ENCODE measurements around the gene CMYA5.
A peak's percentile ranks its signal among the peaks of the same experiment; 100 is the strongest.
"Not testable (repeated sequence)": the region's sequence is repeated elsewhere in the genome, so short reads cannot be mapped to it uniquely, and the experiment has no call there.

Gene CMYA5

DNA sequence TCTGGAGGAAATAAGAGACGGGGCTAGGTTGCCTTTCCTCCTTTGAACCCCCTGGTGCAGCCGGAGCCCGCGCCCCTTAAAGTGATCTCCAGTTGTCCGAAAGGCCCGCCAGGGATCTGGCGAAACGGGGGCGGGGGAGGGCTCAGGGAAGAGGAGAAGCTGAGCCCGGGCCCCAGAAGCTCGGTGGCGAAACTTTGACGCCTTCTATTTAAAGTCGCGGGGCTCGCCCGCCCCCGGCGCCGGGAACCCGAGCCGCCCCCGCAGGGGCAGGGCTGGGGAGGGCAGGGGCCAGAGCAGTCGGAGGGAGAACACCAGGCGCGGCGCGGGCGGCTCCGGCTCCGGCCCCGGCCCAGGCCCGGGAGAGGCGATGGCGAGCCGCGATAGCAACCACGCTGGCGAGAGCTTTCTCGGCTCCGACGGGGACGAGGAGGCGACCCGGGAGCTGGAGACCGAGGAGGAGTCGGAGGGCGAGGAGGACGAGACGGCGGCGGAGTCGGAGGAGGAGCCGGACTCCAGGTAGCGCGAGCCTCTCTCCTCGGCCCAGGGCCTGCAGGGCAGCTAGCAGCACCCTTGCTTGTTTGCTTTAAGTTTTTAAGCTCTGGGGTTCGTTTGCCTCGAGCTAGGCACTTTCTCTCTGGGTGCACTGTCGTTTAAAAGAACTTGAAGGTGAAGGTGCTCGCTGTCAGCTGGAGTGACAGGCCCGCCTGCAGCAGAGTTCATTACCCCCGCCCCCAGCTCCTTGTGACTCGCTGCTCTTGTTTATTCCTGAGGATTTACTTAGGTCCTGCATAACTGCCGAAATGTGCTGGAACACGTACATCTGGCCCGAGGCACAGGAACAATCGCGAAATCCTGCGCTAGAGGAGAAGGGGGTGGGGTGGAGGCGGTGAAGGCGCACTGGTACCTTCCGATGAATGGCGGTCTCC lies at the start of gene CMYA5:
CMYA5 (plus strand) TSS at position 296 of the 926 bp plus-strand sequence; CDS start at position 368, 72 bp downstream.
- no peak for DNase-seq

DNA sequence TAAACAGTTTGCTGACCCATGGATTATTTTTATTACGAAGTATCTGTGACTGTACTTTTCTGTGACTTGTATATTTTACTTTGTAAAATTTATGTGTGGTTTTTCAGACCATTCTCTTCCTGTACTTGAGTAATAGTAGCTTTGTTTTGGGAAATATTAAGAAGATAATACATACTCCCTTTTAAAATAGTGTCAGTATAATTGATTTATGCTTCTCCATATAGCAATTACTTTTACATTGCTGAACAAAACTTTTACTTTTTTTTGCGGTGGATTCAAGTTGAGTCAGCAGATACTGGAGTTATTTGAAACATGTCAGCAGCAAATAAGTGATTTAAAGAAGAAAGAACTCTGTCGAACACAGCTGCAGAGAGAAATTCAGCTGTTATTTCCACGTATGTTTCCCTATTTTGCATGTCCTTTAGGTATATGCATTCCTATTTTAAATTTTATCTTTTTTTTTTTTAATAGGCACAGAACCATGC lies 49.0 kb upstream of the CMYA5 start:
- DNase-seq = no peak

DNA sequence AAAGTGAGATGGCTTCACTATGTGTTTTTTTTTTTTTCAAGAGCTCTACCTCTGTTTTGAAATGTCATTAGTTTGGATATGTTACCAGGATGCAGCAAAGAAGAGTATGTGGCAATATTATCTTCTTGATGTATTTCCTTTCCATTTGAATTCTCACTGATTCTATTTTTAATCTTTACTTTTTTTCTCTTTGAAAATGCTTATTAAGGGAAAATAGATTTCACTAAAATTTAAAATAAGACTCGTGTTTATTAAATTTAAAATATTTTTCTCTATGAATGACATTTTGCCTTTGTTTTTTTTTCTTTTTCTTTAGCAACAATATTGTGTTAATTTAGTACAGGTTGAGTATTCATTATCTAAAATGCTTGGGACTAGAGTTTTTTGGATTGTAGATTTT lies 48.2 kb upstream of the CMYA5 start:
- DNase-seq = no peak

- DNase-seq = no peak
These were observed 47.4 kb upstream of the CMYA5 start for GRCh38 chr5:79642210-79642609.

DNA sequence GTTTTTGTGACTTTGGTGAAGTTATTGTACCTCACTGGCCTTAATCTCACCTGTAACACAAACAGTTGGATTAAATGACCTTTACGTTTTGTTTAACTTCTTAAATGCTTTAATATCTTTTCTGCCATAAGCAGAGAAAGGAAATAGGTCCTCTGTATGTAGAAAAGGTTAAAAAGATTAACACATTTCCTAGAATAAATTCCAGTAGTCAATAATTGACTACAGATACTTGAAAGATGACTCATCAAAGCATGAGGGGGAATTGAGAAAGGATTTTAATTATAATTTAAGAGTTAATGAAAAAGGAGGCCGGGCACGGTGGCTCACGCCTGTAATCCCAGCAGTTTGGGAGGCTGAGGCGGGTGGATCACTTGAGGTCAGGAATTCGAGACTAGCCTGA lies 35.8 kb upstream of the CMYA5 start:
- DNase-seq = no peak

DNA sequence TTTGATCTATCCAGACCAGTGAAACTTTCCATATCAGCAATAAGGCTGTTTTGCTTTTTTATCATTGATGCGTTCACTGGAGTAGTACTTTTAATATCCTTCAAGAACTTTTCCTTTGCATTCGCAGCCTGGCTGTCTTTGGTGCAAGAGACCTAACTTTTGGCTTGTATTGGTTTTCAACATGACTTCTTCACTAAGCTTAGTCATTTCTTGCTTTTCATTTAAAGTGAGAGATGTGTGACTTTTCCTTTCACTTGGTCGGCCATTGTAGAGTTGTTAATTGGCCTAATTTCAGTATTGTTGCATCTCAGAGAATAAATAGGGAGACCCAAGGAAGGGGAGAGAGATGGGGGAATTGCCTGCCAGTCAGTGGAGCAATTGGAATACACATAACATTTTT lies 26.4 kb upstream of the CMYA5 start:
- no peak for DNase-seq

DNA sequence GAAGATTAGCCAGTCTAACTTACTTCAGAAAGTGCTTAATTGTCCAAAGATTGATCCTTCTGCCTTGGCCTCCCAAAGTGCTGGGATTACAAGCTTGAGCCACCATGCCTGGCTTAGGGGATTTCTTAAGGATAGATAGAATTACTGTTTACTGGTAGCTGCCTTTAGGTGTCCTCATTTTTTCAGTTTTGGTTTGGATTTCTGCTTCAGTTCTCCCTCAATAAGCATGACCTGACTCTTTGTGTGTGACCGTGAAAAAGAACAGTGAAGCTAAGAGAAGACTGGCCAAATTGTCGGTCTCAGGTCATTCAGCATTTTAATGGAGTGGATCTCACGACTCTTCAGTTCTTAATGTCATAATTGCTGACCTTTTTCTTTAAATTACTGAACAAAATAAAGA lies 22.9 kb upstream of the CMYA5 start:
- no peak for DNase-seq

DNA sequence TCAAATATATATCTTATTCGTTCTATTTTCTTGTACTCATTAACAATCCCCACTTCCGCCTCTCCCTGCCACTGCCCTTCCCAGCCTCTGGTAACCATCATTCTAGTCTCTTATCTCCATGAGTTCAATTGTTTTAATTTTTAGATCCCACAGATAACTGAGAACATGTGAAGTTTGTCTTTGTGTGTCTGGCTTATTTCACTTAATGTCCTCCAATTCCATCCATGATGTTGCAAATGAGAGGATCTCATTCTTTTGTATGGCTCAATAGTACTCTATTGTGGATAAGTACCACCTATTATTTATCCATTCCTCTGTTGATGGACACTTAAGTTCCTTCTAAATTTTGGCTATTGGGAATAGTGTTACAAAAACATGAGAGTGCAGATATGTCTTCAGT lies 17.2 kb upstream of the CMYA5 start:
- no peak for DNase-seq

DNA sequence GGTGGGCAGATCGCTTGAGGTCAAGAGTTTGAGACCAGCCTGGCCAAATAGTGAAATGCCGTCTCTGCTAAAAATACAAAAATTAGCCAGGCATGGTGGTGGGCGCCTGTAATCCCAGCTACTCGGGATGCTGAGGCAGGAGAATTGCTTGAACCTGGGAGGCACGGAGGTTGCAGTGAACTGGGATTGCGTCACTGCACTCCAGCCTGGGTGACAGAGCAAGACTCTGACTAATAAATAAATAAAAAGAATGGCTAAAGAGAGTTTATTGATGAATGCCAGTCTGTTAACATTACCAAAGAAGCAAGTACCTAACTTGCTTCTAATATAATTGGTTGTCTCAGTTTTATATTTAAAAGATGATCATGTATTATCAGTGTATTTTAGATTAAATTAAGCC lies 13.3 kb upstream of the CMYA5 start:
- DNase-seq = not testable (repeated sequence)

DNA sequence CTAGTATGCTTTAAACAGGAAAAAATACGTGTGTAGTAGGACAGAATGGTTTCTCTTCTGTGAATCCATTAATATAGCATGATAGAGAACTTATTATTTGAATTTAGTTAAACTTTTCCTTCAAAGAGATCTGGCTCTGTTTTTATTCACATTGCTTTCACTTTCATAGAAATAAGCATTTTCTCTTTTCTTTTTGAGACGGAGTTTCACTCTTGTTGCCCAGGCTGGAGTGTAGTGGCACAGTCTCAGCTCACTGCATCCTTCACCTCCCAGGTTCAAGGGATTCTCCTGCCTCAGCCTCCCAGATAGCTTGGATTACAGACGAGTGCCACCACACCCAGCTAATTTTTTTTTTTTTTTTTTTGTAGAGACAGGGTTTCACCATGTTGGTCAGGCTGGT lies 7.5 kb upstream of the CMYA5 start:
- not testable (repeated sequence) for DNase-seq

GRCh38 chr5:79684782-79685181 lies 4.9 kb upstream of the CMYA5 start:
- no peak for DNase-seq

DNA sequence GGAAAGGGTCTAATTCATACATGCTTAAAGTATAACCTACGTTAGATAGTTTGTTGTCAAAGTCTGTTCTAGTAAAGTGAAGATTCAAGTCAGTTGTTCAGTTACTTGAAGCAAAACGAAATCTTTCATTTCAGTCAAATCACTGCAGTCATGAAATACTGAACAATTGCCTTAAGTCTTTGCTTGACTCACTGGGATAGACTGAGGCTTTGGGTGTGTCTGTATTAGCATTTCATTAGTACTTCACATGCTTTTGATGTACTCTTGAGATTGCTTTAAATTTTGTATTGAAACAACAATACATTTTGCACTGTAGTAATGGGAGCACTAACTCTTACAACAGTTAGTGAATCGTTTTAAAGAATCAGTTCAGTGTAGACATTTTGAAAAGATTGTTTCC lies 4.0 kb upstream of the CMYA5 start:
- no peak for DNase-seq

DNA sequence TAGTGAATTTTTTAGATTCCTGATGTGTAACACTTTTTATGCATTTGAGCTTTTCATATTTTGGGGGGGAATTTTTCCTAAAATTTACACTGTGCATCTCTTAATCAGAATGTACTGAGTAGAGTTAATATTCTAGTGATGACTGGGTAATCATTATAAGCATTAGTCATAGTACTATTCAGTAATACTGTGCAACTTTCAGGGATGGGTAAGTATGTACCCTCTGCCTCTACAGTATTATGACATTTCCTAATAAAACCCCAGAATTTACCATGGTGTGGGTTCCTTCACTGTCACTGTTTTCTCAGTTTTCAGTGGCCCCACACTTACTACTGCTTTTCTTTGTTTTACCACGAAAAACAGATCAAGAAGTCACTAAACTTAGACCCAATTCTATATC lies 2.8 kb upstream of the CMYA5 start:
- no peak for DNase-seq

DNA sequence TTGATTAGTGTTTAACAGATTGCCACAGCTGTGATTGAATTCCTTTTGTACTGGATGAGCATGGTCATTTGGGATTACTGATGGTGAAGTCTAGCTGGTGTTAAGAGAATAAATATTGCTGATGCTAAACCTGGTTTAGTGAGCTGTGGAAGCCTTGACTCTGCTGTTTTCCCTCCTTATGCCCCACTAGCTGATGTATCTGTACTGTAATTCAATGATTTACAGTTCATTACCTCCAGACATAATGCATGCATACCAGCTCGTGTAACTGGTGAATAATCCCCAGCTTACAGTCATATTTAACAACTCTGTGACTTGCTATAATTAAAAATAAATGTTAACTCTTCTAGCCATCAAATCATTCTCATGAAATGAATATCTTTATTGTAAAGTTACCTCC lies 1.7 kb upstream of the CMYA5 start:
- no peak for DNase-seq

DNA sequence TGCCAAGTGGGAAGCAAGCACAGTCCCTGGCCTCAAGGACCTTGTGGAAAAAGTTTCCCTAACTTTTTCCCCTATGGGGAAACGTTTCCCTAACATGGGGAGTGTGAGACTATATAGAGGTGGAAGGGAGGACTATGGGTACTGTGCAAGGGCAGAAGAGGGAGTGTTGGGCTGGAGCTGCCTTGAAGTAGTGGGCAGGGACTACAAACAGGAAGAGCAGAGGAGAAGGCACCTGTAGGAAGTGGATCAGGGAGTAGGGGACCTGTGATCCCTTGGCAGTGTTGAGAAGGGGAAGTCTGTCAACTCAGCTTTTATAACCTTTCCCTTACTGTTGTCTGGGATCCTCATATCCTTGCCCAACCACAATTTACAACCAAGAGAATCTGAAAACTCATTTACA lies 1.4 kb downstream of the CMYA5 start:
- no peak for DNase-seq

DNA sequence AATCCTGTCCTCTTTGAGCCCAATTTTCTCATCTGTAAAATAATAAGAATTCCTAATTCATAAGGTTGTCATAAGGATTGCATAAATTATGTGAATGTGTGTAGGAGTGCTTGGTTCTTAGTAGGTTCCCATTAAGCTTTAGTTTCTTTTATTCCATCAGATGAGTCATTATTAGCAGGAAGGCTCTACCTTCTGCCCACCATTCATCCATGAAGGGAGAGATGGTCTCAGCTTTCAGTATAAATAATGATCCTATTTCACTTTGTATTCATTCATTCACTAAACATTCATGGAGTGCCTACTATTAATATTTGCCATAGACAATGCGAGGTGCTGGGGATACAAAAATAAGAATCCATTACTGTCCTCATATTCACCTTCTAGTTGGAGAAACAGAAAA lies 3.0 kb downstream of the CMYA5 start:
- no peak for DNase-seq

DNA sequence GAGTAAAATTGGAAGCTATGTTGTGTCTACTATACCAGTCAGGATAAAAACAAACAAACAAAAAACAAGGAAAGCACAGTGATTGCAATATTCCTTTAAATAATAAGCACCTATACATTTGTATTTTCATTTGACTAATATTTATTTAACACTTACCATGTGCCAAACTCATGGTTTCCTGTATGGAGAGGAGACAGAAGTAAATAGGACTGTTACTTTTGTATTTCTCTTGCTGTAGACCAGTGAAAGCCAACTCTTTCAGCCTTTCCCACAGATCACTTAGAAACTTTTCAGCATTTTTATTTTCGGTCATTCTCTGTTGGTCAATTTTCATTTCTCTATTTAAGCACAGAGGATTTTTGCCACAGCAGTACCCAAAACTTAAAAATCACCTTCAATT lies 4.5 kb downstream of the CMYA5 start:
- DNase-seq = no peak

DNA sequence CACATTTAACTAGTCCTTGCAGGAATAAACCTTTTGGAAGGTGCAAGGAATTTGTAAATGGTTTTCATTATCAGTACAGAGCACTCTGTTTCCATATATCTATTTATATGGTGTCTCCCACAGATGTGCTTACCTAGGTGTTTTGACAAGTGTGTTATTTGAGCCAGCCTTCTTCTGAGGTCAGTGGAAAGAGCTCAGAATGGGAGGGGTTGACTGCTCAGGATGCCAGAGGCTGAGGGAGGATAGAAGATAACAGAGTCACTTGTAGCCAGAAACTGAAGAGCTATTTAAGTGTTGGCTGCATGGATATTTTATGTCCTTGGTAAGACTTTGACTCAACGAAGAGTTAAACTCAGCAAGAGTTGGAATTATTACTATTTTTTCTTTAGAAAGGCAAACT lies 5.0 kb downstream of the CMYA5 start:
- DNase-seq = no peak

GRCh38 chr5:79695526-79695925 lies 5.9 kb downstream of the CMYA5 start:
- no peak for DNase-seq

GRCh38 chr5:79697222-79698170 lies 7.9 kb downstream of the CMYA5 start:
- DNase-seq = no peak

- no peak for DNase-seq
These were observed 10.2 kb downstream of the CMYA5 start for GRCh38 chr5:79699763-79700400.

- DNase-seq = peak; percentile 10
These were observed 13.2 kb downstream of the CMYA5 start for GRCh38 chr5:79702606-79703380.

DNA sequence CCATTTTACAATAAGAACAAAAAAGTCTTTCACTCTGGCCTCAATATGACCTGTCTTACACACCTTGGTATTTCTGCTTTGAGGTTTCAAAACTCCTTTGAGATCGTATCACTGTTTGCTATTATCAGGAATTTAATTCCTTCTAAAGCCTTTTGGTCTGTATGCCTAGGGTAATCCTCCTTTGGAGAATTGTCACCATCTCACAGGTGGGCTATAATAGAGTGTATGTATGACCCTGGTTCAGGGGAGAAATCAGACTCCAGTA lies 13.7 kb downstream of the CMYA5 start:
- DNase-seq = no peak
